K562 (cell line): ENCODE results near the gene FA2H. TPM values are rescaled to one million over a fixed set of nuclear protein-coding genes. Genes with fewer than 3 reads are reported as not detected.

Source experiments
- ATAC-seq: fragments of 200-7000 bp; cut with Tn5 transposase; 3 replicates; pipeline ENCODE4 v1.9.1; 2020; ENCODE audit warnings: moderate library complexity
- BruUV-seq: library from RNA; stranded (reverse); fragments of 400-500 nt; replicated peaks from 2 replicates; lab custom pipeline; 2021; lab: Mats Ljungman, UMichigan
- CTCF ChIA-PET: fragments of 300-600 bp; formaldehyde crosslinking; extraction: SDS; loops from one replicate; lab custom pipeline; 2021; ENCODE audit warnings: low intra/inter-chr PET ratio; lab: Yijun Ruan, JAX
- POLR2A ChIA-PET: fragments of 300-600, 350-650 bp; sonication (Branson Sonifier 250); formaldehyde crosslinking; extraction: SDS; loops from one replicate; lab custom pipeline; 2021; ENCODE audit warnings: antibody characterized with exemption, inconsistent platforms; lab: Yijun Ruan, JAX
- DNase-seq, 4 experiments: peaks; one replicate each; pipeline versions ENCODE4 v3.0.0 to v3.0.0-alpha.2; 2011 to 2018; ENCODE audit warnings: low spot score in 3 of 4, mixed read lengths in 3 of 4; ENCODE audit errors: extremely low read depth in 1 of 4
- FAIRE-seq: peaks from 2 replicates; lab custom pipeline; 2011; peaks lifted over from hg19 to GRCh38; lab: Jason Lieb, UNC
- H2AFZ ChIP-seq: 2 replicates; pipeline ENCODE4 v1.6.0; 2011; ENCODE audit warnings: low read depth, low read length, control low read depth, inconsistent platforms
- H3K27ac ChIP-seq: fragments of 200-600 bp; 3 replicates; pipeline ENCODE4 v1.8.0; 2011; ENCODE audit warnings: low read depth, mild to moderate bottlenecking, control low read depth, inconsistent platforms, low read length, moderate library complexity, mixed read lengths; ENCODE audit errors: extremely low read depth
- H3K27me3 ChIP-seq, 2 experiments: fragments of 300-600 bp in 1 of 2; 2 replicates in 1 of 2; 3 replicates in 1 of 2; pipeline versions ENCODE4 v1.6.0 to v1.8.0; 2011; ENCODE audit warnings: inconsistent platforms in 2 of 2, low read length in 2 of 2, mild to moderate bottlenecking in 1 of 2, mixed read lengths in 1 of 2, moderate library complexity in 1 of 2; ENCODE audit not compliant: control insufficient read depth in 2 of 2, insufficient read depth in 2 of 2
- H3K36me3 ChIP-seq: fragments of 300-600 bp; 3 replicates; pipeline ENCODE4 v1.8.0; 2011; ENCODE audit warnings: mild to moderate bottlenecking, low read length, inconsistent platforms; ENCODE audit not compliant: control insufficient read depth, insufficient read depth
- H3K4me1 ChIP-seq, 2 experiments: fragments of 200-600 bp in 1 of 2; replicated peaks in 1 of 2; 2 replicates in 1 of 2; 3 replicates in 1 of 2; pipeline versions ENCODE4 v1.5.1 to v1.8.0; 2011; ENCODE audit warnings: inconsistent platforms in 2 of 2, low read length in 2 of 2, mild to moderate bottlenecking in 1 of 2, mixed read lengths in 1 of 2, moderate library complexity in 1 of 2; ENCODE audit not compliant: control insufficient read depth in 2 of 2, insufficient read depth in 2 of 2
- H3K4me2 ChIP-seq: 2 replicates; pipeline ENCODE4 v1.6.1; 2011; ENCODE audit warnings: low read length, control low read depth, inconsistent platforms, mixed read lengths; ENCODE audit not compliant: insufficient read depth
- H3K4me3 ChIP-seq: fragments of 200-600 bp; sonication (generic), shearing (Covaris generic); 2 replicates; pipeline ENCODE4 v1.5.1; 2016; ENCODE audit warnings: control low read depth, inconsistent platforms
- H3K79me2 ChIP-seq: fragments of 200-600 bp; 3 replicates; pipeline ENCODE4 v1.8.0; 2011; ENCODE audit warnings: low read length, inconsistent platforms; ENCODE audit not compliant: control insufficient read depth, insufficient read depth
- H3K9ac ChIP-seq, 2 experiments: 2 replicates each; pipeline versions ENCODE4 v1.6.0 to v1.6.1; 2011; ENCODE audit warnings: low read depth in 2 of 2, low read length in 2 of 2, control low read depth in 1 of 2, inconsistent platforms in 1 of 2, mild to moderate bottlenecking in 1 of 2, mixed read lengths in 1 of 2; ENCODE audit not compliant: insufficient read depth in 1 of 2
- H3K9me1 ChIP-seq: one replicate; pipeline ENCODE4 v1.6.0; 2011; ENCODE audit warnings: inconsistent platforms, mild to moderate bottlenecking, low read length, moderate library complexity; ENCODE audit not compliant: control insufficient read depth, insufficient read depth
- H3K9me3 ChIP-seq: replicated peaks from 2 replicates; pipeline ENCODE4 v1.5.1; 2011; ENCODE audit warnings: low read depth, low read length, inconsistent platforms; ENCODE audit not compliant: control insufficient read depth, insufficient read depth
- H4K20me1 ChIP-seq: replicated peaks from 2 replicates; pipeline ENCODE4 v1.6.1; 2011; ENCODE audit warnings: low read length, inconsistent platforms, mixed read lengths; ENCODE audit not compliant: control insufficient read depth, insufficient read depth
- BMI1 ChIP-seq: fragments of 150-350 bp; IDR thresholded peaks from 2 replicates; pipeline ENCODE4 v1.6.1; 2014; ENCODE audit warnings: low read length
- BRD9 ChIP-seq: fragments of 450-650 bp; IDR thresholded peaks from 2 replicates; pipeline ENCODE4 v1.6.1; 2018; ENCODE audit warnings: low read depth; ENCODE audit not compliant: partially characterized antibody
- CSDE1 ChIP-seq, 2 experiments: fragments of 450-650 bp; IDR thresholded peaks; 2 replicates each; pipeline ENCODE4 v1.6.1; 2016; ENCODE audit warnings: mild to moderate bottlenecking in 1 of 2
- ELF4 ChIP-seq: fragments of 450-650 bp; formaldehyde crosslinking; IDR thresholded peaks from 2 replicates; pipeline ENCODE4 v1.4.0; 2022; ENCODE audit warnings: missing genetic modification characterization
- FOXK2 ChIP-seq, 2 experiments: fragments of 450-650 bp; IDR thresholded peaks in 1 of 2; conservative IDR thresholded peaks in 1 of 2; 2 replicates each; pipeline ENCODE4 v1.6.1; 2016; ENCODE audit warnings: low read depth in 2 of 2, mild to moderate bottlenecking in 1 of 2
- FUS ChIP-seq: fragments of 200-400 bp; formaldehyde crosslinking; optimal IDR thresholded peaks from 2 replicates; pipeline ENCODE3; 2017; ENCODE audit warnings: low read depth, low read length
- HDAC6 ChIP-seq: IDR thresholded peaks from 2 replicates; pipeline ENCODE4 v1.6.1; 2012; ENCODE audit warnings: low read depth, mild to moderate bottlenecking, control low read depth, inconsistent platforms, low read length, moderate library complexity
- PREB ChIP-seq: sonication (generic); formaldehyde crosslinking; IDR thresholded peaks from 2 replicates; pipeline ENCODE4 v1.8.1; 2023; ENCODE audit warnings: mild to moderate bottlenecking, missing genetic modification reagents
- SOX6 ChIP-seq: fragments of 450-650 bp; IDR thresholded peaks from 2 replicates; pipeline ENCODE4 v1.6.1; 2014; ENCODE audit warnings: mild to moderate bottlenecking
- TRIM24 ChIP-seq, 2 experiments: fragments of 450-650 bp; IDR thresholded peaks; 2 replicates each; pipeline ENCODE4 v1.6.1; 2016
- WHSC1 ChIP-seq: IDR thresholded peaks from one replicate; pipeline ENCODE4 v1.6.1; 2012; ENCODE audit warnings: low read length, control low read depth, inconsistent platforms
- ZKSCAN1 ChIP-seq: fragments of 150-350 bp; IDR thresholded peaks from 2 replicates; pipeline ENCODE4 v1.6.1; 2016; ENCODE audit warnings: low read depth, low read length
- ZNF347 ChIP-seq: fragments of 450-650 bp; formaldehyde crosslinking; IDR thresholded peaks from 2 replicates; pipeline ENCODE4 v1.4.0; 2020; ENCODE audit warnings: low read depth, mild to moderate bottlenecking, moderate library complexity
- ZNF778 ChIP-seq: fragments of 450-650 bp; formaldehyde crosslinking; IDR thresholded peaks from 2 replicates; pipeline ENCODE4 v1.4.0; 2020; ENCODE audit warnings: mild to moderate bottlenecking, moderate library complexity
- WGBS: fragments of 100-300 bp; shearing (Covaris generic); methylation state at CpG from one replicate; pipeline ENCODE4 v1.1.6; 2016; ENCODE audit warnings: low coverage, mixed read lengths; ENCODE audit not compliant: insufficient coverage; ENCODE audit errors: missing lambda C conversion rate; 5-methylcytosine and 5-hydroxymethylcytosine counted together
- in situ Hi-C: fragments of 300-500 bp; cut with MboI; formaldehyde crosslinking; loops from 4 replicates; pipeline ENCODE4 v1.15.0; 2018; ENCODE audit warnings: inconsistent platforms, mixed read lengths
- intact Hi-C: fragments of 100-400 bp; cut with micrococcal nuclease; formaldehyde crosslinking; loops from 2 replicates; pipeline ENCODE4 v1.14.2; 2022
- polyA plus RNA-seq, 8 experiments: library from polyadenylated mRNA; depleted of rRNA in 4 of 8; stranded (reverse) in 5 of 8; unstranded in 3 of 8; fragments of >200 nt; fragmentation: Nextera tagmentation in 2 of 8; fragmentation: Illumina TruSeq in 1 of 8; extraction: Ambion mirVana in 2 of 8; extraction: Trizol in 1 of 8; gene quantifications; 2 replicates each; pipeline versions ENCODE4 v1.2.1 to v1.2.3, GENCODE V29; 2011 to 2014; ENCODE audit warnings: inconsistent platforms in 1 of 8, missing spikeins in 1 of 8
- total RNA-seq, 7 experiments: library from RNA; depleted of rRNA in 6 of 7; stranded (reverse); fragments of >200 nt in 6 of 7; fragmentation: Illumina TruSeq in 2 of 7; extraction: Trizol in 2 of 7; gene quantifications; 2 replicates each; pipeline versions ENCODE4 v1.2.1 to v1.2.3, GENCODE V29; 2011 to 2021; ENCODE audit warnings: low replicate concordance in 1 of 7

The FA2H gene
- total and polyA plus RNA-seq, 9 of the 15 experiments (the other 6 are each of a cell fraction or from before 2014, with no cell fraction given), result not detected

- TF ChIP-seq ELF4 (CRISPR knock-in tag), result no peak
- no peak for TF ChIP-seq FUS
- TF ChIP-seq PREB (CRISPR knock-in tag), result no peak
- TF ChIP-seq TRIM24 (IDR thresholded peaks at IDR 0.05), result no peak
- TF ChIP-seq, all 486 proteins: peak for 0
Observed at GRCh38 chr16:74734361-74735161, 40.1 kb downstream of the FA2H start (continued).

GRCh38 chr16:74732707-74733350 is 41.8 kb downstream of the FA2H start:
- BruUV-seq, result no TSS peak
- H3K27ac ChIP-seq, result no peak overlapping the region
- no peaks in the 10 kb centered on the region for H3K9me3 ChIP-seq
- POLR2A ChIA-PET, result interaction anchor here (1.3 kb wide), 1 partner anchor 9 kb away, joined by 3 read pairs; no protein-coding TSS in a partner anchor
- H3K36me3 ChIP-seq, result no peaks in the 10 kb centered on the region
- 5% methylated on average over 14 of the region's 15 CpGs for WGBS
- DNase-seq (no peak), ATAC-seq (no peak), FAIRE-seq (no peak)
- H4K20me1 ChIP-seq, result no peaks in the 10 kb centered on the region; the same call in 1 of the 2 replicates
- H2AFZ ChIP-seq, result no peak overlapping the region
- H3K9me1 ChIP-seq, result no peaks in the 10 kb centered on the region
- TF ChIP-seq BMI1 (no peak), HDAC6 (no peak), ZNF778 (CRISPR knock-in tag) (no peak), BRD9 (no peak), WHSC1 (no peak), ZNF347 (CRISPR knock-in tag) (no peak), FOXK2 (conservative IDR thresholded peaks at IDR 0.05 in 1 of 2, IDR thresholded peaks at IDR 0.05 in 1 of 2; ENCODE audit: low read depth in 2 of 2) (no peak), CSDE1 (IDR thresholded peaks at IDR 0.05) (no peak), ZKSCAN1 (no peak), SOX6 (no peak)
- H3K4me3 ChIP-seq, result no peak overlapping the region
- no peaks in the 10 kb centered on the region for H3K79me2 ChIP-seq
- H3K9ac ChIP-seq, result no peak overlapping the region
- H3K4me1 ChIP-seq, result peaks cover 0 to 16% of the 10 kb centered on the region in 2 experiments; a peak in 1 of 5 replicates
- intact Hi-C loops, result no loop called here
- CTCF ChIA-PET, result no interaction called here
- peaks cover 11 to 75% of the 10 kb centered on the region in 2 experiments; a peak in 4 of 5 replicates for H3K27me3 ChIP-seq
- no peak overlapping the region for H3K4me2 ChIP-seq
- in situ Hi-C loops, result no loop called here
